NCI-H2029 treated with DMSO at 0.1 percent for 48 hours (cell line): ENCODE data around the gene EEFSEC.

Experiments used
- DNase-seq: peaks from one replicate; lab custom pipeline; 2025; lab: John Stamatoyannopoulos, UW

Gene EEFSEC

GRCh38 chr3:128369121-128369703 lies 215.9 kb downstream of the EEFSEC start:
- no peak for DNase-seq

GRCh38 chr3:128369881-128370642 lies 216.8 kb downstream of the EEFSEC start:
- DNase-seq, result no peak

GRCh38 chr3:128372281-128372680 lies 219.0 kb downstream of the EEFSEC start:
- DNase-seq, result no peak

- DNase-seq, result no peak
These were observed 219.6 kb downstream of the EEFSEC start for GRCh38 chr3:128372707-128373533.

GRCh38 chr3:128374746-128375445 lies 221.6 kb downstream of the EEFSEC start:
- no peak for DNase-seq

- no peak for DNase-seq
These were observed 223.2 kb downstream of the EEFSEC start for GRCh38 chr3:128376516-128376915.

GRCh38 chr3:128378631-128379347 lies 225.5 kb downstream of the EEFSEC start:
- no peak for DNase-seq

GRCh38 chr3:128379367-128380160 lies 226.3 kb downstream of the EEFSEC start:
- DNase-seq, result no peak

GRCh38 chr3:128380295-128380694 lies 227.0 kb downstream of the EEFSEC start:
- no peak for DNase-seq

GRCh38 chr3:128380719-128381118 lies 227.4 kb downstream of the EEFSEC start:
- no peak for DNase-seq

GRCh38 chr3:128381609-128382008 lies 228.3 kb downstream of the EEFSEC start:
- no peak for DNase-seq

- DNase-seq, result no peak
These were observed 229.0 kb downstream of the EEFSEC start for GRCh38 chr3:128382221-128382807.

GRCh38 chr3:128383316-128384235 lies 230.3 kb downstream of the EEFSEC start:
- DNase-seq, result peak; percentile 53

GRCh38 chr3:128385080-128385832 lies 232.0 kb downstream of the EEFSEC start:
- DNase-seq, result no peak

GRCh38 chr3:128388932-128389331 lies 235.7 kb downstream of the EEFSEC start:
- no peak for DNase-seq

GRCh38 chr3:128390867-128391266 lies 237.6 kb downstream of the EEFSEC start:
- no peak for DNase-seq

- DNase-seq, result no peak
These were observed 238.7 kb downstream of the EEFSEC start for GRCh38 chr3:128392021-128392420.

GRCh38 chr3:128392818-128393544 lies 239.7 kb downstream of the EEFSEC start:
- DNase-seq, result no peak
